Neural cell (in vitro differentiated cells): Measurements from ENCODE around the gene LBH.

Experiments
- CTCF ChIP-seq: fragments of 450-650 bp; IDR thresholded peaks from 2 replicates; pipeline ENCODE4 v1.5.1; 2014; ENCODE audit warnings: antibody characterized with exemption, mild to moderate bottlenecking, moderate library complexity; ENCODE audit not compliant: poor library complexity, severe bottlenecking
- EZH2 ChIP-seq: fragments of 200-600, 300-800 bp; shearing (Covaris generic), sonication (generic); IDR thresholded peaks from 2 replicates; pipeline ENCODE4 v1.6.1; 2014; ENCODE audit warnings: antibody characterized with exemption, low read length, borderline replicate concordance, mild to moderate bottlenecking; ENCODE audit not compliant: insufficient read depth, poor library complexity, severe bottlenecking
- REST ChIP-seq: IDR thresholded peaks from 2 replicates; pipeline ENCODE4 v1.6.1; 2012; ENCODE audit warnings: borderline replicate concordance
- SMC3 ChIP-seq: fragments of 450-650 bp; conservative IDR thresholded peaks from 2 replicates; pipeline ENCODE4 v1.6.1; 2014; ENCODE audit warnings: antibody characterized with exemption, mild to moderate bottlenecking, moderate library complexity; ENCODE audit not compliant: poor library complexity
- TAF1 ChIP-seq: IDR thresholded peaks from 2 replicates; pipeline ENCODE4 v1.6.1; 2012; ENCODE audit warnings: low read depth

GRCh38 chr2:30221531-30221930, 9.8 kb upstream of the LBH start:
- TF ChIP-seq EZH2 (no peak), CTCF (no peak), TAF1 (no peak), REST (no peak), SMC3 (no peak)
